ENCODE measurements around the gene CDC14A.

DNA sequence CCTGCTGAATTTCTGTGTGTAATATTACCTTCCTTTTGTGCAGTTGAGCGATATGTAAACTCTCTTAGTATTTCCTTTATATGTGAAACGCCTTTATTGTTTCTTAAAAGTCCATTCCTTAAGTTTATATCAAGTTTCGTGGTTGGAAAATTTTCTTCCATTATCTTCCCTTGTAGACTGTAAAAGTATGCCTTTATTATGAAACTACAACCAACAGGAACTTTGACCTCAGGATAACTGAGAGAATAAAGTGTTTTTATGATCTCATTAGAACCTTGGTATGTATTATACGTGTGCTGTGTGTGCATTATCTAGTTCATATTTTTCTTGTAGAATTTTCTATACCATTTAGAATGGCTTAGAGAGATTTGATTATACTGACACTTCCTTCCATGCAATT is 3.1 kb upstream of the CDC14A start:
- TF ChIP-seq POLR2A (IDR thresholded peaks at IDR 0.05; ENCODE audit: low read depth, low read length) (no peak), POLR2AphosphoS5 (IDR thresholded peaks at IDR 0.05; ENCODE audit: low read depth, low read length) (no peak), TAF1 (IDR thresholded peaks at IDR 0.05; ENCODE audit: low read depth, low read length) (no peak), PAX5 (IDR thresholded peaks at IDR 0.05; ENCODE audit: insufficient read depth, low read length, severe bottlenecking) (no peak), POU2F2 (IDR thresholded peaks at IDR 0.05; ENCODE audit: low read depth, low read length) (no peak), SPI1 (IDR thresholded peaks at IDR 0.05; ENCODE audit: low read depth, low read length) (no peak)

Measured in GM12891 (cell line).